Tibial nerve (tissue), 4 donors: ENCODE data around the gene ABHD3. TPM values are rescaled to one million over a fixed set of nuclear protein-coding genes. Genes with fewer than 3 reads are reported as not detected.

Experiments
- DNase-seq, 2 donors: peaks; one replicate each; pipeline ENCODE4 v3.0.0-alpha.2; 2019; ENCODE audit warnings: low spot score in 2 of 2
- H3K27ac ChIP-seq, 4 donors: fragments of 200-600 bp; sonication (generic) in 3 of 4; one replicate each; pipeline ENCODE4 v1.5.1; 2017 to 2019; ENCODE audit warnings: mild to moderate bottlenecking in 1 of 4
- H3K27me3 ChIP-seq, 2 donors: fragments of 200-600 bp; sonication (generic) in 1 of 2; one replicate each; pipeline versions ENCODE4 v1.5.1 to v1.6.0; 2017 to 2019
- H3K36me3 ChIP-seq, 3 donors: fragments of 200-600 bp; sonication (generic); one replicate each; pipeline ENCODE4 v1.5.1; 2018 to 2019
- H3K4me1 ChIP-seq, 4 donors: fragments of 200-600 bp; sonication (generic) in 3 of 4; one replicate each; pipeline ENCODE4 v1.5.1; 2017 to 2019
- H3K4me3 ChIP-seq, 4 donors: fragments of 200-600 bp; sonication (generic) in 3 of 4; one replicate each; pipeline ENCODE4 v1.5.1; 2017 to 2019; ENCODE audit warnings: mild to moderate bottlenecking in 1 of 4, moderate library complexity in 1 of 4
- H3K9me3 ChIP-seq, 4 donors: fragments of 200-600 bp; sonication (generic) in 3 of 4; one replicate each; pipeline ENCODE4 v1.5.1; 2017 to 2019
- EP300 ChIP-seq, 2 donors: sonication (generic); formaldehyde crosslinking; IDR thresholded peaks; one replicate each; pipeline ENCODE4 v1.6.1; 2017; ENCODE audit warnings: antibody characterized with exemption in 2 of 2, mild to moderate bottlenecking in 1 of 2
- POLR2A ChIP-seq, 2 donors: fragments of 450-650 bp; IDR thresholded peaks; one replicate each; pipeline ENCODE4 v1.6.1; 2017; ENCODE audit warnings: antibody characterized with exemption in 2 of 2, mild to moderate bottlenecking in 2 of 2, moderate library complexity in 2 of 2
- WGBS, 2 donors: methylation state at CpG; one replicate each; pipeline ENCODE4 v1.1.5; 2018; 5-methylcytosine and 5-hydroxymethylcytosine counted together
- total RNA-seq, 4 donors: library from RNA; depleted of rRNA; stranded (reverse); fragments of >200 nt; gene quantifications; one replicate each; pipeline ENCODE4 v1.1.0, GENCODE V29; 2016
- TF ChIP-seq, protein P1 (sequence below), 5 experiments: fragments of 200-600 bp in 3 of 5; fragments of 450-650 bp in 2 of 5; sonication (generic) in 3 of 5; IDR thresholded peaks; one replicate each; pipeline ENCODE4 v1.5.1; 2016 to 2019; ENCODE audit warnings: antibody characterized with exemption in 5 of 5, mild to moderate bottlenecking in 3 of 5, moderate library complexity in 2 of 5

ABHD3 gene
- total RNA-seq, 4 donors from 2014 or later: 8.6 to 15.7 (median 12.8) TPM

DNA sequence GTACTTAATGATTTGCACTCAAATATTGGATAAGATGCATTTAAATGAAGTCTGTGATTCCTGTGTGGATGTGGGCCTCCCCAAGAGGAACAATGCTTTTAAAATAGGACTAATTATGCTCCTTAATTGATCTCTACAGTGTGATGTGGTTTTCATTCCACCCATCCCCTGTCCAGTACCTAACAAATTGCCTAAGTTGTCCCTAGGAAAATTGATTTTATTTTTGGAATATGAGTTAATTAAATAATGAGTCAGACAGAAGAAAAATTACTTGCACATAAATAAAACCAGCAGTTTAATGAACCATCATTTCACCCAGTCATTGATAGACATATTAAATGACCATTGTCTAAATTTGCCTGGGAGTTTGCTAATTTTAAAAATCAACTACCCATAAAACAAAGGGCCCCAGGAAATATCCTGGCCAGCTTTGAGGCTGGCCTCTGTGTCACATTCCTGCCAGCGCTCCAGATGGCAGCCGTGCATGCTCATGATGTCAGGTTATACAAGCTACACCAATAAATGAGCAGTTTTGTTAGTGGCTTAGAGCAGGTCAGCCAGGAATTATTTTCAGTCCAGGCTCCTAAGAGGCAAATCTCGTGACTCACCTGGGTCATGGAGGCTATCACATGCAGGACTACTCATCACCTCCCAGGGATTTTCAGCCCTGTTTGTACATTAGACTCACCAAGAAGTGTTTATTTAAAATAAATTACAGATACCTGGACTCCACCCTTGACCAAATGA, 31.9 kb downstream of the ABHD3 start:
- Histone ChIP-seq H3K4me3 (no peak overlapping the region), H3K27me3 (no peaks in the 10 kb centered on the region), H3K9me3 (no peaks in the 10 kb centered on the region), H3K4me1 (no peaks in the 10 kb centered on the region), H3K36me3 (peaks cover 0 to 7% (median 0%) of the 10 kb centered on the region in 3 donors), H3K27ac (no peak overlapping the region)
- TF ChIP-seq POLR2A (IDR thresholded peaks at IDR 0.05) (no peak), EP300 (IDR thresholded peaks at IDR 0.05) (no peak)
- TF ChIP-seq, protein P1, sequence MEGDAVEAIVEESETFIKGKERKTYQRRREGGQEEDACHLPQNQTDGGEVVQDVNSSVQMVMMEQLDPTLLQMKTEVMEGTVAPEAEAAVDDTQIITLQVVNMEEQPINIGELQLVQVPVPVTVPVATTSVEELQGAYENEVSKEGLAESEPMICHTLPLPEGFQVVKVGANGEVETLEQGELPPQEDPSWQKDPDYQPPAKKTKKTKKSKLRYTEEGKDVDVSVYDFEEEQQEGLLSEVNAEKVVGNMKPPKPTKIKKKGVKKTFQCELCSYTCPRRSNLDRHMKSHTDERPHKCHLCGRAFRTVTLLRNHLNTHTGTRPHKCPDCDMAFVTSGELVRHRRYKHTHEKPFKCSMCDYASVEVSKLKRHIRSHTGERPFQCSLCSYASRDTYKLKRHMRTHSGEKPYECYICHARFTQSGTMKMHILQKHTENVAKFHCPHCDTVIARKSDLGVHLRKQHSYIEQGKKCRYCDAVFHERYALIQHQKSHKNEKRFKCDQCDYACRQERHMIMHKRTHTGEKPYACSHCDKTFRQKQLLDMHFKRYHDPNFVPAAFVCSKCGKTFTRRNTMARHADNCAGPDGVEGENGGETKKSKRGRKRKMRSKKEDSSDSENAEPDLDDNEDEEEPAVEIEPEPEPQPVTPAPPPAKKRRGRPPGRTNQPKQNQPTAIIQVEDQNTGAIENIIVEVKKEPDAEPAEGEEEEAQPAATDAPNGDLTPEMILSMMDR (IDR thresholded peaks at IDR 0.05): no peak
- DNase-seq: no peak
- WGBS, 2 donors: 43 to 59% methylated on average over 3 of the region's 3 CpGs

DNA sequence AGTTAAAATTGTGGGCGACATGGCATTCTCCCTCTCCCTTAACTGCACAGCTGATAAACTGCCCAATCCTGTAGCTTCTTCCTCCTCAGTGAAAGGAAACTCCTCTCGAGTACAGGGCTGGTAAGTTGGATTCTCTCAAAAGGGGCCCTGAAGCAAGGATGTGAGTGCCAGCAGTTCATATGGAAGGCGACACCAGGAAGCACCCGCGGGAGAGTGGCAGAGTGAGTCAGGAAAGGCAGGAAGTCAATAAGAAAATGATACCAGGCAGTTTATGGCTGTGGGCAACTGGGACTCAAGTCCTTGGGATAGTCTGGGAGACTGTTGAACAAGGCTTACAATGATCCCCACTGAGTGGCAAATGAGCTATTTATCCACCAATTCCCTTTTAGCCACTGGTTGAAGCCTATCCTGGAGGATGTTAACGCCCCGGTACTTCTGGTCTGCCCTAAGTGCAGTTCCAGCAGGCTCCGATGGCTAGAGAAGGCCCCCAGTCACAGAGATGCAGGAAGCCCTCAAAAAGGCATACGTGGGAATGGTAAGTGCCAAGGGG, 34.8 kb downstream of the ABHD3 start:
- Histone ChIP-seq H3K27me3 (no peaks in the 10 kb centered on the region), H3K27ac (no peak overlapping the region), H3K36me3 (peaks cover 0 to 7% (median 0%) of the 10 kb centered on the region in 3 donors), H3K9me3 (no peaks in the 10 kb centered on the region), H3K4me1 (no peaks in the 10 kb centered on the region), H3K4me3 (no peak overlapping the region)
- no peak for DNase-seq
- WGBS, 2 donors: 77 to 81% methylated on average over 9 of the region's 9 CpGs
- TF ChIP-seq, protein P1 (IDR thresholded peaks at IDR 0.05): no peak
- TF ChIP-seq POLR2A (IDR thresholded peaks at IDR 0.05) (no peak), EP300 (IDR thresholded peaks at IDR 0.05) (no peak)

DNA sequence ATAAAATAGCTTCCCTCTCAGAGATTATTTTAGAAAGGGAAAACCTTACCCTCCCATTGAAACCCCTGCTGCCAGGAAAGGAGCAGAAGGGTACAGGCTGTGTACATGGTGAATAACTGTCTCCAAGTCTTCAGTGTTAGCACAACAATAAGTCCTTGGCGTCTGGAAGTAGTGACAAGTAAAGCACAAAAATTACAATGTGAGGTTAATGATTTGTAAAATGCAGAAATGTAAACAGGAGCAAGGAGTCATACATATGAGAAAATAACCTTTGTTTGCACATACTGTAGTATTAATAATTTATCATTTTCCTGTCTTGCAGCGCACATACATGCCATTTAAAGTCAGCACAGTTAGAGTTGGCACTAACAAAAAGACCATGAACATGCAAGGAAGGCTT, 40.5 kb downstream of the ABHD3 start:
- peaks cover 0 to 14% (median 0%) of the 10 kb centered on the region in 3 donors for H3K36me3 ChIP-seq
- no peak overlapping the region for H3K27ac ChIP-seq
- H3K4me1 ChIP-seq: no peaks in the 10 kb centered on the region
- TF ChIP-seq EP300 (IDR thresholded peaks at IDR 0.05) (no peak), POLR2A (IDR thresholded peaks at IDR 0.05) (no peak)
- TF ChIP-seq, protein P1 (IDR thresholded peaks at IDR 0.05): no peak
- WGBS, 2 donors: 83 to 90% methylated on average over 2 of the region's 2 CpGs
- DNase-seq: no peak
- H3K9me3 ChIP-seq: no peaks in the 10 kb centered on the region
- no peaks in the 10 kb centered on the region for H3K27me3 ChIP-seq
- H3K4me3 ChIP-seq: no peak overlapping the region

DNA sequence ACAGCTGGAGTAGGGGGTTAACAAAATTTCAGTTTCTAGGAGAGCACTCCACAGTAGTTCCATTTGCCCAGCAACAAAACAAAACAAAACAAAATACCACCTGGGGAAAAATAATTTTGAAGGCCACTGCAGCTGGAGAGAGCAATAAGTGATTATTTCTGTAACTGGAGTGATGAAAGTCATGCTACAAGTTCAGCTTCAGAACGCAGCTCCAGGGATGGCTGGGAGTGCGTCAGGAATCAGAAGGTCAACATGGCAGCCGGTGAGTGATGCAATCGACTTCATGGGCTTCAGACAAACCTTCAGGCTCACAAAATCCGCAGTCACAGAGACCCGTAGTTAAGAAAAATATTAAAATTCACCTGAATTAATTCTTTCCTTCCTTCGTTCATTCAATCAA, 41.0 kb downstream of the ABHD3 start:
- Histone ChIP-seq H3K27me3 (no peaks in the 10 kb centered on the region), H3K4me3 (no peak overlapping the region), H3K27ac (no peak overlapping the region), H3K9me3 (no peaks in the 10 kb centered on the region), H3K36me3 (peaks cover 0 to 17% (median 0%) of the 10 kb centered on the region in 3 donors), H3K4me1 (no peaks in the 10 kb centered on the region)
- 77 to 84% methylated on average over 7 of the region's 7 CpGs for WGBS, 2 donors
- no peak for TF ChIP-seq POLR2A (IDR thresholded peaks at IDR 0.05)
- TF ChIP-seq, protein P1 (IDR thresholded peaks at IDR 0.05): no peak
- TF ChIP-seq EP300 (IDR thresholded peaks at IDR 0.05): no peak
- peak; percentile 19 to 34 for DNase-seq

DNA sequence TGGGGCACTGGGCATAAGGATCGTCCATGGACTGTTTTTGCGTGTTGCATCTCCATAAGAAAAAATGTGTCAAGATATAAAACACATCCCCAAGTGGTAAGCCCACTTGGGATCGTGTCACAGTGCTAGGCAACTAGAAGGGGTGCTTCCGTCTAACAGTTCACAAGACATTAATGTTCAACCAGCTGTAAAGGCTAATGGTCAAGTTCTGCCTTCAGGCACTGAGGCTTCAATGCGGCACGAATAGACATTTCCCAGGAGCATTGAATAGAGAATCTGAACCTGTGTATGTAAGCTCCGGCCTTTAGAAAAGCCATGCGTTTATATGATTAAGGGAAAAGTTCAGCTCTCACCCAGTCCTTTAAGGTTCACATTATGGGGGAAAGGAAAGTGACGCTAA, 42.0 kb downstream of the ABHD3 start:
- Histone ChIP-seq H3K4me1 (no peaks in the 10 kb centered on the region), H3K4me3 (no peak overlapping the region), H3K9me3 (no peaks in the 10 kb centered on the region), H3K27me3 (no peaks in the 10 kb centered on the region), H3K36me3 (peaks cover 0 to 17% (median 0%) of the 10 kb centered on the region in 3 donors), H3K27ac (no peak overlapping the region)
- TF ChIP-seq EP300 (IDR thresholded peaks at IDR 0.05) (no peak), POLR2A (IDR thresholded peaks at IDR 0.05) (no peak)
- WGBS, 2 donors: 85 to 88% methylated on average over 9 of the region's 9 CpGs
- no peak for DNase-seq
